Measurements from ENCODE around the gene PDLIM3.

GRCh38 chr4:185573651-185574199, 38.4 kb upstream of the PDLIM3 start:
- TF ChIP-seq CTCF (optimal IDR thresholded peaks at IDR 0.05 in 1 of 3, IDR thresholded peaks at IDR 0.05 in 1 of 3, conservative IDR thresholded peaks at IDR 0.05 in 1 of 3; ENCODE audit: extremely low read depth in 1 of 3, insufficient read depth in 2 of 3, low read length in 3 of 3), result no peak
- no peak for TF ChIP-seq EZH2 (IDR thresholded peaks at IDR 0.05; ENCODE audit: low read length)

Measured in keratinocyte (primary cell).